Left forelimb (tissue), 1 donor: ENCODE results near the gene RAB6B.

Experiments used
- DNase-seq: peaks from one replicate; pipeline ENCODE4 v3.0.0-alpha.2; 2018; ENCODE audit warnings: low spot score

Gene RAB6B

DNA sequence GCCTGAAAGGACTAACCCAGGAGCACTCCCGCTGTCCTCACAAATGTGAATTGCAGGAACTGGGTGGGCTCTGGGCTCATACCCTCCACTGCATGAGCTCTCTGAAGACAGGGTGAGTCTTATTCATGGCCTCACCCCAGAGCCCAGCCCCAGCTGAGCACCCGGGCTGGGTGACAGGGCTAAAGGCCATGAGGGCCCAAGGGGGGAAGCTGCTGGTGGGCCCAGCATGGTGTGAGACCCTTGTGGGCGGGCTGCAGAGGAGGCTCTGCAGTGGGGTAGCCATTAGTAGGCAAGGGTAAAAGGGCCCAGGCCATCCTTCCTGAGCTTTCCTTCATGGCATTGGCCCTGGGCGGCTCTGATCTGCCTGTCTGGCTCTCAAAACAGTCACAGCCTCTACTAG lies 59.7 kb downstream of the RAB6B start:
- DNase-seq, result no peak

GRCh38 chr3:133835418-133835743 lies 60.3 kb downstream of the RAB6B start:
- DNase-seq, result peak; percentile 37

GRCh38 chr3:133834621-133835417 lies 60.9 kb downstream of the RAB6B start:
- peak; percentile 30 for DNase-seq

DNA sequence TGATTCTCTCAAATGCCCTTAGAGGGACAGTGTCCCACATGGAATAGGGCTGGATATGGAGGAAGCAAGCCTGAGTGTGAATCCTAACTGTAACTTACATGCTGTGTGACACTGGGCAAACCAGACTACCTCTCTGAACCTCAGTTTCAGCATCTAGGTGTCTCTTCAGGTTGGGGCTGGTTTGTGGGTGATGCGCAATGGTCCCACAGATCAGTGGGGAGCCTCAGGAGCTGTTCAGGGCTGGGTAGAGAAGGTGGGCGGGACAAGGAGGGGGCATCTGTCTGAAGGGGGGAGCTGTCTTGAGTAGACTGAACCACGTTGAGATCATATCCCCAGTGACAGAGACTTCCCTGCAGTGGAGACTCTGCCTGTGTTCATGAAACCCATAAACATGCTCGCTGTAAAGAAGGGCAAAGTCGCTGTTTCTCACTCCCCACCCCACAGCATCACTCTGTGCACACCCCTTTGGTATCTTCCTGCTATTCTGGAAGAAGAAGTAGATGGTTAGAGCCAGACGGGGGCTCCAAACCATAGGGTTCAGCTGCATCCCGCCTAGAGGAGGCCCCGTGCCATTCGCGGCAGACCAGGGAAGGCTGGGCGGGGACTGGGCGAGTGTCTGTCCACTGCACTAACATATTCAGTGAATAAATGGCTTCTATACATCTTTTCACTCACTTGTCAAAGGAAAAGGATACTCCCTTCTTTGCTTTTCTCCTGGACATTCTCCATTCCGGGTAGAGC lies 61.6 kb downstream of the RAB6B start:
- peak; percentile 37 for DNase-seq

DNA sequence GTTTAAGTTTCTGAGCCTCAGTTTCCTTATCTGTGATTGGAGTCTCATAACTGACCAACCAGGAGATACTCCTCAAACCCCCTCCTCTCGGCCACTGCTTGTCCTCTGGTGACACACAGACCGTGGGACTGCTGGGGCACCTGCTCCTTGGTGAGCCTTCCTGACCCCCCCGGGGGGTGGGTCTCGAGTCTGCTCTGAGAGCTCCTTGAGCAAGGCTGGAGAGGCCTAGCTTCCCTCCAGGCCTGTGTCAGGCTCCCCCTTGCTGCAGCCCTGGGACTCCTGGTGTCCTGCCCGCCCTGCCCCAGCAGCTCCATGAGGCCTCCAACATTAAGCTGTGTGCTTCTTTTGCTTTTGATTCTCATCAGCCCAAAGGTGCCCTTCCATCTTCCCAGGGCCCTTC lies 62.4 kb downstream of the RAB6B start:
- DNase-seq, result peak; percentile 34

GRCh38 chr3:133832802-133833144 lies 62.9 kb downstream of the RAB6B start:
- DNase-seq, result no peak

DNA sequence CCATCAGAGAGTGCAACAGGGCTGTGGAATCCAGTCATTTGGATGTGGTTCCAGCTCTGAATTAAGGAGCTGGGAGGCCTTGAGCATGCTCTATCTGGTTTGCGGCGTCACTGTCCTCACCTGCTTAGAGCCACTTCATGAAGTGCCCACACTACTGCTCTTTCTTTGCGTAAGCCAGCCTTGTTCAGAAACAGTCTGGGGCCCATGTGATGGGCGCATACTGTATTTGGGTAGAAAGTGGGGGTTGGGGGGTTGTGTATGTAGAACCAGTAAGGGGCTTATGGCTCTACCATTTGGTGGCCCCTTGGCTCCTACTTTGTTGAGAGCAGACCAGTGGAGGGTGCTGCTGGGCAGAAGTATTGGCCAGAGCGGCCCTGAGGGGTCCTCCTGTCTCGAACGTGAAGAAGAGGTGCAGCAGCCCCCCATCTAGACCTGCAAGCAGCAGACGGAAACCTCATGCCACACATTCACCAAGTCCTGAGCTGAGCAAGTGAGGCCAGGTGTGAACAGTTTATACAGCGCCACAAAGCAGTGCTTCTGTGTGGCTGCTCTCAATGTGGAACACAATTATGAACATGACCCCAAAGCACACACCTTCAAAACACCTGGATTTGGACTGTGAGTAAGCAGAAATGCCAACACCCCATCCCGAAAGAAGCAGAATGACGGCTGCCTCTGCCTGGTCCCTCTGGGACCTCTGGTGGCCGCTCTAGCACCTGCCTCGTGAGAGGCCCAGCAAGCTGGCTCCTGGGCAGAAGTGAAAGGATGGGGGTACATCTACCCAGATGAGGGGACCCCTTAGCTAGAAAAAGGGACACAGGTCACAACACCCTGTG lies 63.5 kb downstream of the RAB6B start:
- peak; percentile 15 for DNase-seq

- DNase-seq, result peak; percentile 34
Observed at GRCh38 chr3:133830071-133830470, 65.6 kb downstream of the RAB6B start.

DNA sequence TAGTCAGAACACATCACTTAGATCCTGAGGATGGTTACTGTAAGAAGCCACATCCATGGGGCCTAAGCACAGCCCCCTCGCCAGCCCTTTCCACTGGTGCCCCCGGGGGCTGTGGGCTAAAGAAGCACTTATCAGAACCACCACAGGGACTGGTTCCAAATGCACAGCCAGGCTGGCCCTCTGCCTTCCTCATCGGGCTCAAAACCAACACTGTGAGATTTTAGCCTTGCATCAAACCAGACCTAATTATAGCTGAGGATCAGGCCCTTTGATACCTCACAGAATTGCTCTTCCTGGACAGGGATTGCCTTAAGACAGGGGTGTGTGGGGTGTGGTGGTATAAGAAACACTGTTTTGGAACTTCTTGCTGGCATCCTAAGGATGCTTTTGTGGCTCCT lies 66.4 kb downstream of the RAB6B start:
- peak; percentile 22 for DNase-seq

DNA sequence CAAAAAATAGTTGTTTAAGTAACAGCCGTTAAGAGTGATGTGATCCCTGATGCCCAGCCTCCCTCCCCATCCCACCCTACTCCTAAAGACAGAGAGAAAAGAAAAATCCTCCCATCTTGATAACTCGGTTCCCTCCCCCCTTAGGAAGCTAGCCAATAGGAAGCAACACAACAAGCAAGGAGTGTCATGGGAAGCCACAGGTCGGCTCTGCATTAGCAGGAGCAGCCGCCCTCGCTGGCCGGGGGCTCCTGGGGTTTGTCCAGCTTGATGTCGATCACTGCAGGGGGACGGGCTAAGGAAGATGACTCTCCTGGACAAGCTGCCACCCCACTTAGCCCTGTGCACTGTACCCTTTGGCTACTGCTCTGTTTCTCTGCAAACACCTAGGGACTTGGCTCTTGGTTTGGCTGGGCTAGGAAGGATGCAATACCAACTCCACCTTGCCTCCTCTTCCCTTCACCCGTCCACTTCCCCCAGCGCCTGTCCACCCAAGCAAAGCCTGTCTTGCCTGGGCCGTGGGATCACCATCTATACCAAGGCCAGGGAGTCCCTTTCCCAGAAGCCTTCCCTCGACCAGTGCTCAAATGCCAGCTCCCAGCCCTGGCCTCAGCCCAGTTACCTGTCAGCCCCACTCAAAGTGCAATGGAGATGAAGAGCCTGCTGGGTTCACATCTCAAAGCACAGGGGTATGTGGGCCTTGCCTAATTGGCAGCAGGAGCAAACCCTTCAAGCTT lies 66.9 kb downstream of the RAB6B start:
- DNase-seq, result peak; percentile 58

DNA sequence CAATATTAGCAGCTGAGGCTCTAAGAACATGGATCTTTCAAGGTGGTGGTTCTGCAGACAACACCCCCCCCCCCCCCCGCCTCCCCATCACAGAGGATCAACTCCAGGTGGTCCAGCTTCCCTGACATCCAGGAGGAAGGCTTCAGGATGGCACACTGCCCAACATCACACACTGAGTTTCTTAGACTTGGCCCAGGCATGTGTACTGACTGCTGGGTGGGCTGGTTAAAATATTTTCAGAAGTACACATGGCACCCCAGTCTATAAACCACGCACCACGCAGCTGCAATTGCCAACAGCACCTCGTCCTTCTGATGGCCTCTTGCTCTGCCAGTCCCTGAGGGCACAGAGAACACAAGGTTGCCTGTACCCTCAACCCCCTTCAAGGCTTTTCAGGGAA lies 68.0 kb downstream of the RAB6B start:
- DNase-seq, result no peak

DNA sequence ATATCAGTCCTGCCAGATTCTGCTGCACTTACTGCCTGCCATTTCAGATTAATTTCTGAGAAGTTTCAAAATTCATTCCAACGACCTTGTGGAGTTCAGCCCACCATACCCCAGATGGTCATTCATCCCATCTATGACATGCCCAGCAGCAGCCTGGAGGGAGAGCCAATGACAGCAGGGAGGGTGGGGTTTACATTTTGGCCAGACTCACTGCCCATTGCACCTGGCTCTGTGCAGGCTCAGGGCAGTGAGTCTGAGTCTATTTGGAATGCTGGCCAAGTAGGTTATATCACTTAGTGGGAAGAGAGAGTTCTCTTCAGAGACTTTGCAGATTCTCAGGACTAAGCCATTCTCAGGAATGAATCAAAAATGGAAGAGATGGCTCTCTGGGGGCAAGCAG lies 68.5 kb downstream of the RAB6B start:
- no peak for DNase-seq

DNA sequence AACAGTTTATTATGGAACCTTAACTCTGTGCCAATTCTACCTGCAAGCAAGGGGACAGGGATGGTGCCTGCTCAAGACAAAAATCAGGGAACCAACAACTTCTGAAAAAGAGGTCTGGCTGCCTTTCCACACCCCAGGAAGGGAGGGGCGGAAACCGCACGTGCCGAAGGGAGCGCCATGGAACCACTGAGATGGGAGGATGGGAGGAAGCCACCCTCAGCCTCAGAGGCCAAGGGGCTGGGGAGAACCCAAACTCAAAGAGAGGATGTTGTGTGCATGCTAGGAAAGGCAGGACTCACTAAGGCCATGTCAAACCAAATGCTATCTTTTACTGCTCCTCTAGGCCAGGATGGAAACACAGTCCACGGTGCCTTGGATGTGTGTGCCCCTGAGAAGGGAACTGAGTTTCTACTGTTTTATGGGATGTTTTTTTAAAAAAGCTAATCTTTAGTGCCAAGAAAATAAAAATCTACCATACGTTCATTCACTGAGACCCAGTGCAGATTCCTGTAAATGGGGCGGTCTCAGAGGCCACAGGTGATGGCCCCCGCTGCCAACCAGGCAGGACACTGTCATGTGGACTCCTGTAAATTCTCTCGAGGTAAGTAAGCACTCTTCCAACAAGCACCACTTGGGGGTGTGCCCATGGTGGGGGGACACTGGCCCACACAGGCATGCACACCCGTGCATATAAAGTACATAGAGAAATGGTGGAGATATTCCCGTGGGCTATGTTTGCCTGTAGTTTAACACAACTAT lies 69.5 kb downstream of the RAB6B start:
- no peak for DNase-seq

GRCh38 chr3:133824961-133825485 lies 70.7 kb downstream of the RAB6B start:
- no peak for DNase-seq

DNA sequence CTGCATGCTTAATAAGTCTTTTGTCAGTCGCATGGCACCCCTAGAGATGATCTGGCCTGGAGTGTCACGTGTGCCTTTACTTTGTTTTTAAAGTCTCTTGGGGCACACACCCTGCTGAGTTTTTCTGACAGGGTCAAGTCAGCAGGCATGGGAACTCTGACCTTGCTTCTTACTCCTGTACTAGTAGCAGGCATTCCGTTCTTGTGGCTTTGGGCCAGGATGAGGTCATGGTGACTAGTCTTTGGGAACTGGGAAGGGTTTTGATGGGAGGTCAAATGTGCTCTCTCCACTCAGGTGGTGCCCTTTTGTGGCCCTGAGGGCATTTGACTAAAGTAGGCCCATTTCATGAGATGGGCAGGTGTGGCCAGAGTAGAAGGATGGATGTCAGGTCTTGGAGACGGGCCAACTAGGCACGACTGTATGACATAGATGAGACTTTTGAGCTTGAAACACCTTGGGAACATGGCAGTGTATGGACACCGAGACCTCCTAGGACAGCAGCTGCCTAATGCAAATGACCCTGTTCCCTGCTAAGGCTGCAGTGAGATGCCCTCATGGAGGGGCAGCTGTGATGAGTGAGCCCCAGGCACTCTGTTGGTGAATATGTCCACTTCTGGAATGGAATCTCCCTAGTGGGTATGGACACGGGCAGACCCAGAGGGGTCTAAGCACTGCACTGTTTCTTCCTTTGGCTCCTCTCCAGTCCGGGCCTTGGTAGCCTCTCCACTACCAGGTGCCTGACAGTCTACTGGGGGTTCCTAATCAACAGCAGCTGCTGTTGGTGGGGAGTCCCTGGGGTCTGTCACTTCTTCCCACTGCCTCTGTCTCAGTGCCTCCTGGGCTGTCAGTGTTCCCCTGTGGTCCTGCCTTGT lies 73.7 kb downstream of the RAB6B start:
- no peak for DNase-seq

- no peak for DNase-seq
Observed at GRCh38 chr3:133820889-133821675, 74.6 kb downstream of the RAB6B start.

DNA sequence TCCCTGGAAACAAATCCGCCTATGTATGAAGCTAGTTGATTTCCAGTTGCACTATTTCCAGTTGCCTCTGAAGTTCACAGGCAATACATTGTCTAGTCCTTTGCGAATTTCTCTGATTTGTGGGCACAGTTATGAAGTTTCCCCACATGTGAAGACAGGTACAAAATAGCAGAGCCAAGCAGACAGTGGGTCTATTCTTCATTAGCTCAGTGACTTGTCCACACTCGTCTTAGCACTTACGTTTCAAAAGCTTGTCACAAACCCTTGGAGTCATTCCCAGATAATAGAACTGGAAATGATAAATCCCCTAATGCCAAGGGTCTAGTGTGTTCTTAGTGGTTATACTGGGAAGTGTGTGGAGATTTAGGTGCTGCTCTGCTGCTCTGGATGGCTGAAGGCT lies 75.6 kb downstream of the RAB6B start:
- DNase-seq, result no peak

- no peak for DNase-seq
Observed at GRCh38 chr3:133815386-133815785, 80.3 kb downstream of the RAB6B start.

GRCh38 chr3:133812872-133813271 lies 82.8 kb downstream of the RAB6B start:
- no peak for DNase-seq
